GM23248 (cell line): ENCODE results near the gene MXRA8. TPM values are rescaled to one million over a fixed set of nuclear protein-coding genes. Genes with fewer than 3 reads are reported as not detected.

Source experiments
- DNase-seq: peaks from one replicate; pipeline ENCODE4 v3.0.0-alpha.2; 2015
- H2AFZ ChIP-seq: fragments of 200-600 bp; sonication (generic); 2 replicates; pipeline ENCODE4 v1.6.1; 2016; ENCODE audit warnings: antibody characterized with exemption
- H3F3A ChIP-seq: fragments of 200-600 bp; sonication (generic); 2 replicates; pipeline ENCODE4 v1.6.1; 2016; ENCODE audit warnings: mild to moderate bottlenecking, antibody characterized with exemption, mixed run types; ENCODE audit not compliant: insufficient read depth
- H3K27ac ChIP-seq: fragments of 200-600 bp; sonication (generic); 2 replicates; pipeline ENCODE4 v1.5.1; 2016; ENCODE audit warnings: mild to moderate bottlenecking
- H3K27me3 ChIP-seq: fragments of 200-600 bp; sonication (generic); replicated peaks from 2 replicates; pipeline ENCODE4 v1.6.1; 2016; ENCODE audit warnings: mild to moderate bottlenecking; ENCODE audit not compliant: insufficient read depth
- H3K36me3 ChIP-seq: fragments of 200-600 bp; sonication (generic); 2 replicates; pipeline ENCODE4 v1.6.1; 2016; ENCODE audit warnings: low read depth, mild to moderate bottlenecking
- H3K4me1 ChIP-seq: fragments of 200-600 bp; sonication (generic); 2 replicates; pipeline ENCODE4 v1.6.1; 2016; ENCODE audit warnings: mild to moderate bottlenecking; ENCODE audit not compliant: insufficient read depth
- H3K4me2 ChIP-seq: fragments of 200-600 bp; sonication (generic); one replicate; pipeline ENCODE4 v1.6.1; 2016; ENCODE audit warnings: mild to moderate bottlenecking; ENCODE audit not compliant: unreplicated experiment
- H3K4me3 ChIP-seq: fragments of 200-600 bp; sonication (generic); 2 replicates; pipeline ENCODE4 v1.5.1; 2016; ENCODE audit warnings: mild to moderate bottlenecking
- H3K79me2 ChIP-seq: fragments of 200-600 bp; sonication (generic); 2 replicates; pipeline ENCODE4 v1.6.1; 2016; ENCODE audit warnings: mild to moderate bottlenecking; ENCODE audit not compliant: insufficient read depth
- H3K9ac ChIP-seq: fragments of 200-600 bp; sonication (generic); 2 replicates; pipeline ENCODE4 v1.6.1; 2016; ENCODE audit warnings: mild to moderate bottlenecking
- H3K9me2 ChIP-seq: fragments of 200-600 bp; sonication (generic); 2 replicates; pipeline ENCODE4 v1.6.1; 2016; ENCODE audit warnings: mixed run types, mild to moderate bottlenecking, moderate library complexity; ENCODE audit not compliant: insufficient read depth
- H3K9me3 ChIP-seq: fragments of 200-600 bp; sonication (generic); one replicate; pipeline ENCODE4 v1.6.1; 2017; ENCODE audit warnings: low read depth
- H4K20me1 ChIP-seq: fragments of 200-600 bp; sonication (generic); 2 replicates; pipeline ENCODE4 v1.6.0; 2016; ENCODE audit not compliant: insufficient read depth
- EZH2 ChIP-seq: fragments of 200-600 bp; sonication (generic); IDR thresholded peaks from 2 replicates; pipeline ENCODE4 v1.6.1; 2018; ENCODE audit warnings: antibody characterized with exemption, mild to moderate bottlenecking; ENCODE audit not compliant: insufficient read depth, poor library complexity, severe bottlenecking
- EZH2phosphoT487 ChIP-seq: fragments of 200-600 bp; sonication (generic); IDR thresholded peaks from 2 replicates; pipeline ENCODE4 v1.6.1; 2018; ENCODE audit warnings: antibody characterized with exemption, moderate library complexity, mild to moderate bottlenecking, low read depth; ENCODE audit not compliant: insufficient read depth
- WGBS, 2 experiments: methylation state at CpG; one replicate each; pipeline ENCODE4 v1.1.6; 2015 to 2017; ENCODE audit warnings: low lambda C conversion rate in 2 of 2, low coverage in 1 of 2; ENCODE audit errors: missing lambda C conversion rate in 2 of 2; 5-methylcytosine and 5-hydroxymethylcytosine counted together
- in situ Hi-C: fragments of 300-500 bp; cut with MboI; formaldehyde crosslinking; loops from 2 replicates; pipeline ENCODE4 v1.15.0; 2020
- polyA plus RNA-seq: library from polyadenylated mRNA; unstranded; fragments of >200 nt; fragmentation: Nextera tagmentation; extraction: Ambion mirVana; gene quantifications from 2 replicates; pipeline ENCODE4 v1.2.1, GENCODE V29; 2016
- total RNA-seq: library from RNA; depleted of rRNA; stranded (reverse); fragments of >200 nt; shearing (Covaris generic); gene quantifications from 2 replicates; pipeline ENCODE4 v1.2.3, GENCODE V29; 2014

MXRA8 gene
- total and polyA plus RNA-seq, 2 experiments from 2014 or later: 584 to 1,228 TPM

DNA sequence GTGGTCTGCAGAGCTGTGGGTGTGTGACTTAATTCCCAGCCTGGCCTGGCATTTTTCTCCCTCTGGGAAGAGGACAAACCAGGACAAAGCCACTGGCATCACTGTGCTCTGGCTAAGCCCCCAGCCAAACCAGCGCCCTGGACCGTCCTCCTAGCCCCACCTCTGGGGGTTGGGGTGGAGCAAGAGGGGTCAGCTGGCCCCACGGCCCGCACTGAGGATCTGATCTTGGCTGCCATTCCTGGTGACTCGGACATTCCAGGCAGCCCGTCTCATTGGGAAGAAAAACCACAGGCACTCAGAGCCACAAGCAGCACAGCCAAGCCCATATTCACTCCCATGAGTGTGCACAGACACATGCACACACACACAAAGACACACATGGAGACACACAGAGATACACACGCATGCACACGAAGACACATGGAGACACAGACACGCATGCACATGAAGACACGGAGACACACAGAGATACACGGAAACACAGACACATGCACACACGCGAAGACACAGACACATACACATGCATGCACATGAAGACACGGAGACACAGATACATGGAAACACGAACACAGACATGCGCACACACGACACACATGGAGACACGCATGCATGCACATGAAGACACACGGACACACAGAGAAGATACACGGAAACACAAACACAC is 2.3 kb upstream of the MXRA8 start:
- Histone ChIP-seq H3F3A (peaks cover 28% of the 10 kb centered on the region), H3K4me3 (peak overlapping the region; percentile 35; the same call in 1 of the 2 replicates), H2AFZ (no peak overlapping the region), H3K4me2 (peak overlapping the region; percentile 82), H3K27me3 (no peaks in the 10 kb centered on the region), H4K20me1 (no peaks in the 10 kb centered on the region), H3K27ac (peak overlapping the region; percentile 99), H3K36me3 (no peaks in the 10 kb centered on the region), H3K9ac (peak overlapping the region; percentile 96), H3K79me2 (peaks cover 37% of the 10 kb centered on the region), H3K9me2 (no peaks in the 10 kb centered on the region), H3K4me1 (peaks cover 36% of the 10 kb centered on the region), H3K9me3 (no peaks in the 10 kb centered on the region)
- TF ChIP-seq EZH2phosphoT487: no peak
- no peak for TF ChIP-seq EZH2
- WGBS, 2 experiments: 20 to 21% methylated on average over 20 of the region's 20 CpGs
- in situ Hi-C loops: no loop called here
- peak; percentile 98 for DNase-seq

- Histone ChIP-seq H3K4me2 (peak overlapping the region; percentile 80), H3K36me3 (no peaks in the 10 kb centered on the region), H3K9me2 (no peaks in the 10 kb centered on the region), H3K4me1 (peaks cover 36% of the 10 kb centered on the region), H3F3A (peaks cover 28% of the 10 kb centered on the region), H3K79me2 (peaks cover 45% of the 10 kb centered on the region), H2AFZ (no peak overlapping the region), H3K4me3 (peak overlapping the region; percentile 94), H4K20me1 (no peaks in the 10 kb centered on the region), H3K27me3 (no peaks in the 10 kb centered on the region), H3K27ac (peak overlapping the region; percentile 99), H3K9me3 (no peaks in the 10 kb centered on the region), H3K9ac (peak overlapping the region; percentile 96)
- WGBS, 2 experiments: 2 to 3% methylated on average over 17 to 28 of the region's 28 CpGs
- TF ChIP-seq EZH2phosphoT487 (no peak), EZH2 (no peak)
- in situ Hi-C loops: no loop called here
- DNase-seq: peak; percentile 95
Observed at GRCh38 chr1:1359664-1360468, 1.5 kb upstream of the MXRA8 start.

GRCh38 chr1:1359308-1359663 is 931 bp upstream of the MXRA8 start:
- Histone ChIP-seq H3F3A (peaks cover 28% of the 10 kb centered on the region), H3K4me1 (peaks cover 36% of the 10 kb centered on the region), H3K27me3 (no peaks in the 10 kb centered on the region), H3K79me2 (peaks cover 50% of the 10 kb centered on the region), H3K36me3 (peaks cover 1% of the 10 kb centered on the region; the same call in 1 of the 2 replicates), H3K9ac (peak overlapping the region; percentile 96), H3K9me2 (no peaks in the 10 kb centered on the region), H4K20me1 (no peaks in the 10 kb centered on the region), H3K4me3 (peak overlapping the region; percentile 94), H3K4me2 (peak overlapping the region; percentile 80), H3K27ac (peak overlapping the region; percentile 99), H2AFZ (no peak overlapping the region), H3K9me3 (no peaks in the 10 kb centered on the region)
- no peak for TF ChIP-seq EZH2phosphoT487
- no peak for TF ChIP-seq EZH2
- in situ Hi-C loops: no loop called here
- WGBS, 2 experiments: 4% methylated on average over 6 of the region's 6 CpGs
- peak; percentile 87 for DNase-seq

DNA sequence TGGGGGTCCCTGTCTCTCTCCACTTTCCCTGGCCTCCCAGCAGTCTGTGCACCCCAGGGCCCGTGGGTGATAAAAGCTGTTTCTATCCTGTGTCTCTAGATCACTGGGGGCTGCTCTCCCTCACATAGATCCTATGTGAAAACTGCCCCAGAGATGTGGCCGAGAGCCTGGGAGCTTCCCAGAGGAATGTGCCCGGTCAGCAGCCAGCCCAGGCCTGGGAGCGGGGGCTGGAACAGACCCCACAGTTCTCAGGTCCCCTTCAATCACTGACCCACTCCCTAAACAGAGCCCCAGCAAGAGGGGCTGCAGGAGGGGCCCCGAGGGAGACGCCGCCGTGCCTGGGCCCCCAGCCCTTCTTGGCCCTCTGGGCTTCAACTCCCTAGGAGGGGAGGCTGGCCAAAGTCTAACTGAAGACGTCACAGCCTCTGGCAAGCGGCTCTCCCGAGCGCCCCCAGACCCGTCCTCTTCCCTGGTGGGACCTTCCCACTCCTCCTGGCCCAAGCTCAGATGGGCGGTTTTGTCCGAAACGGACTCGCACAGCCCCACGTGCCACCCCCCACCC is 403 bp downstream of the MXRA8 start:
- Histone ChIP-seq H3K36me3 (peaks cover 6% of the 10 kb centered on the region; the same call in 1 of the 2 replicates), H2AFZ (no peak overlapping the region), H3K27ac (peak overlapping the region; percentile 99), H3K9me3 (no peaks in the 10 kb centered on the region), H3K79me2 (peaks cover 64% of the 10 kb centered on the region), H4K20me1 (no peaks in the 10 kb centered on the region; the same call in 1 of the 2 replicates), H3K9me2 (no peaks in the 10 kb centered on the region), H3K4me3 (peak overlapping the region; percentile 94), H3K4me2 (peak overlapping the region; percentile 80), H3F3A (peaks cover 41% of the 10 kb centered on the region), H3K27me3 (no peaks in the 10 kb centered on the region), H3K9ac (peak overlapping the region; percentile 96), H3K4me1 (peaks cover 38% of the 10 kb centered on the region)
- no peak for TF ChIP-seq EZH2
- TF ChIP-seq EZH2phosphoT487: no peak
- in situ Hi-C loops: no loop called here
- peak; percentile 73 for DNase-seq
- 0% methylated on average over 17 of the region's 18 CpGs for WGBS, 2 experiments
